Non-pigmented ciliary epithelial cell (primary cell): Measurements from ENCODE around the gene MROH8.

Experiments
- DNase-seq: peaks from one replicate; pipeline ENCODE4 v3.0.0-alpha.2; 2010; ENCODE audit warnings: low read depth

Gene MROH8

DNA sequence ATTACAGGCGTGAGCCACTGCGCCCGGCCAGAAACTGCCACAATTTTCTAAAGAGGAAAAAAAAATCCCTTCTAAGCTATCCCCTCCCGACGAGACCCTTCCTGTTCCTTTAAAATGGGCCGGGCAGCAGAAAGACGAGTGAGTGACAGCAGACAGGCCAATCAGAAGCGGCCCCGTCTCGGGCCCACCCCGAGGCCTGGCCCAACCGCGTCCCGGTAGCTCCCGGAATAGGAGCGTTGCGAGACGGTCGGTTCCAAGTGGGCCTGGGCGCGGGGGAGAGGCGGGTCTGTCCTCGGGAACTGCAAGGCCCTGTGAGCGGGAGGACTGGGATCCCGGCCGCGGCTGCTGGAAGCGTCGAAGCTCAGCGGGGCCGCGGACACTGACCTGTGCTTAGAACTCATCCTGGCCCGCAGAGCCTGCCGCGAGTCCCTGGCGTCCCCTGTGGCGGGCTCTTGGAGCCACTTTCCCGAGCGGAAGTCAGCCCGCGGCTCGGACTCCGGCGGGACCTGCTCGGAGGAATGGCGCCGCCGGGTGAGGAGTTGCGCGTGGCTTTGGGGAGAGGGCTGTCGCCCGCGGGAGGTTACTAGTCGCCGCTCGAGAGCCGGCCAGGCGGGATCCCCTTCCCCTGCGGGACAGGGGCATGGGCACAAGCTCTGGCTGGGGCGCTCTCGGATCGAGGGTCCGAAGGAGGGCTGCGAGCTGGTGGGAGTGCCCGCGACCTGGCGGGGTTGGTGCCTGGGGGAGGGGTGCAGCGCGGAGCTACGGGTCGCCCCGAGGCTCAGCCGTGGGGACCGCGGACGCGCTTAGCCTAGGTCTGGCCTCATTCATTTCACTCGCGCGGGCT lies at the start of gene MROH8, which contains the start of gene RPN2:
Gene MROH8 (minus strand): TSS at position 710 of the 844 bp plus-strand sequence.
Gene RPN2 (plus strand): TSS at position 492 of the 844 bp plus-strand sequence. CDS start 27 bp downstream, at position 519.
- DNase-seq: peak; percentile 90

DNA sequence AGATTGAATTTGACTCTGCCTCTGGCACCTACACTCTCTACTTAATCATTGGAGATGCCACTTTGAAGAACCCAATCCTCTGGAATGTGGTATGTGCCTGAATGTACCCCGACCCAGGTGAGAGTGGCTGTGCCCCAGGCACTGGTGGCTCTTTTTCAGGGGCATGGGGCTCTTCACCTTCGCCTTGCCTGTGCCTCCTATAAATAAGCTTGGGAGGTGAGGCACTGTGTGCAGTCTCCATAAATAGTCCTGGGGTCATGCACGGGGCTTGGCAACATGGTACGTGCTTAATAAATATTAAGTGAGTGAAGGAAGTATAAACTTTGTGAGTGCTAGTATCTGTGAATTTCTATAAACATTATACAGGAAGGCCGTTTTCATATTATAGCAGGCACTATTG lies 49.3 kb upstream of the MROH8 start:
- DNase-seq: no peak

DNA sequence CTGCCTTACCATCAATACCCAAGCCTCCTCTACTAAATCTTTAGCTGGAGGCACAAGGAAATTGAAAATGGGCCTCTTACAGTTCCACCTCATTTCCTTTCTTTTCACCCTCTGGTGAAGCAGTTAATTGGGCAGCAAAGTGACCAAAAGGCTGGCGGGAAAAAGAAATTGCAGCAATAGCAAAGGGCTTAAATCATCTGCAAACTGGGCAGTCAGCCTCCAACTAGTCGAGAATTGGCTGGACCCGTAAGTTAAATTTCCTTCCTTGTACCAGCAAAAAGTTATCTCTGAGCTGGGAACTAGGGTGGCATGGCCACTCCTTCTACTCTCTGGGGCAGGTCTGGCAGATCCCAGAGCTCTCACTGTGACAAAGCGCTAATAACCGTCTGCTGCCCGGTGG lies 48.7 kb upstream of the MROH8 start:
- DNase-seq: no peak

DNA sequence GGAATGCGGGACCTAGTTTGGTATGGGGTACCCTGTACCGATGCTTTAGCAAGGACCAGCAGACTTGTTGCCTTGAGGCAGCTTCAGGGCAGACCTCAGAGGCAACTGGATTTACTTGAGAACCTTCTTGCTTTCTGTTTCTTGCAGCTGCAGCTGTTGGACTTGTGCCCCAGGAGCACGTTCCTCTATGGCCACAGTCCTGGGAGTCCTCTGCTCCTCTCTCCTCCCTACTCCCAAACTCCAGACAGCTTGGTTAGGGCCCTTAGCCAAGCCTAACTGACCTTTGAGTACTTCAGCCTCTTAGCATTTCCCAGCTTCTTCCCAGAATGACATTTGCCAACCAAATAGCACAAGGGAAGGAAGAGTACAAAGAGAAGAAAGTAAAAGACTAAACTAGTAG lies 47.5 kb upstream of the MROH8 start:
- DNase-seq: no peak

DNA sequence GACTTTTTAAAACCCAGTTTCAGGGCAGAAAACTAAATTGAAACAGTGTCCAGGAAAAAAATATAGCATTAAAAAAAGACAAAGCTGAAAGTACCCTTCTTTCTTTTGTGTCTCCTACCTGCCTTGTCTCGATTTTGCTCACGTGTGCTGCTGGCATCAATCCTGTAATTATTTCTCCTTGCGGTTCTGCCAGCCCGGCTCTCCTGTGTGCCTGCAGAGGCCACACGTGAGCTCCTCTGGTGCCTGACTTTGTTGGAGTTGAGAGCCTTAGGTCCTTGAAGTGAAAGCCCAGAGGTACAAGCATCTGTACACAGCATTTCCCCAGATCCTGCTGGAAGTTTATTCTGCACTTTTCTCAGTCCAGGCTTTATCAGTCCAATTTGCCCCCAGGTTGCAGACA lies 45.8 kb upstream of the MROH8 start:
- no peak for DNase-seq

DNA sequence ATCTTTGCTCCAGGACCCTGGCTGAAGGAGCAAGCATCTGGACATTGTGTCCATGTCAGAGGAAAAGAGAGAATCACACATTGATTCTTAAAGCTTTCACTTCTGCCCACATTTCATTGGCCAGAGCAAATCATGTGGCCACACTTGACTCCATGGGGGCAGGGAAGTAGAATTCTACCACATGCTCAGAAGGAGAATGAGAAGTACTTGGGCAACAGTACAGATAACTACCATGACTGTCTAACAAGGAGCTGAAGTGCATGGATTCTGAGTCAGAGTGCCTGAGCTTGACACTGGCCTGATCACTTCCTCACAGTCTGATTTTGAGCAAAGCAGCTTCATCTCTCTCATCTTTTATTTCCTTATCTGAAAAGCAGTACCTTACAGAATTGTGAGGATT lies 43.7 kb upstream of the MROH8 start:
- DNase-seq: peak; percentile 82

DNA sequence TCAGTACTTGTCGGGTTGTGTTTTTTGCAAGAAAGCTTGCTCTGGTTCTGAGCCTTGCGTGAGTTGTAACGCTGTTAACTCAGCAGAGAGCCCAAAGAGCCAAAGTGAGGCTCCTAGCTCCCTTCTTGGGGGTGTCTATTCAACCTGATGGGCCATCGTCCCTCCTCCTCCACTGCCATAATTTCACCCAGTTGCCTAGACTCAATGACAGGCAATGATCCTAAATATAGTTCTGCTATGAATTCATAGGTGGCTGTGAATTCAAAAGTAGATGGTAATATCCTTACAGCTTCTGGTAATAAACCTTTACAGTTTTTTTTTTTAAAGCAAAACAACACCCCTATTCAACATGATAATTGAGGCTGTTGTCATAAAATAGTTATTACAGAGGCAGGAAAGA lies 42.7 kb upstream of the MROH8 start:
- no peak for DNase-seq

DNA sequence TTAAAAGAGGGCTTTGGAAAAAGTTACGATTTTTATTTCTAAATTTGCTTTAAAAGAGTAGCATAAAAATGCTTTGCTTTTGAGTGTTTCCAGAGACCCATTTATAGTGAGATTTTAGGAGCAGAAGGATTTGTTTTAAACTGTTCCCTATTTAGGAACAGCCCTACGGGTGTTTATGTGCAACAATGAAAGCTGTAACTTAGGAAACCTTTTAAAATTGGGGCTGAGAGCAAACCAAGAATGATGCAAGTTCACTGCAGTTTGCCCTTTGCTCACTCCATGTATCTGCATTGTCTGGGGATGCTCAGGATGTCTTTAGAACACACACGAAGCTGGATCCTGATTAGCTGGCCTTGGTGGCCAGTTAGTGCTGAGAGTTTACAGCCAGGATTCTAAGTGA lies 41.4 kb upstream of the MROH8 start:
- DNase-seq: no peak

DNA sequence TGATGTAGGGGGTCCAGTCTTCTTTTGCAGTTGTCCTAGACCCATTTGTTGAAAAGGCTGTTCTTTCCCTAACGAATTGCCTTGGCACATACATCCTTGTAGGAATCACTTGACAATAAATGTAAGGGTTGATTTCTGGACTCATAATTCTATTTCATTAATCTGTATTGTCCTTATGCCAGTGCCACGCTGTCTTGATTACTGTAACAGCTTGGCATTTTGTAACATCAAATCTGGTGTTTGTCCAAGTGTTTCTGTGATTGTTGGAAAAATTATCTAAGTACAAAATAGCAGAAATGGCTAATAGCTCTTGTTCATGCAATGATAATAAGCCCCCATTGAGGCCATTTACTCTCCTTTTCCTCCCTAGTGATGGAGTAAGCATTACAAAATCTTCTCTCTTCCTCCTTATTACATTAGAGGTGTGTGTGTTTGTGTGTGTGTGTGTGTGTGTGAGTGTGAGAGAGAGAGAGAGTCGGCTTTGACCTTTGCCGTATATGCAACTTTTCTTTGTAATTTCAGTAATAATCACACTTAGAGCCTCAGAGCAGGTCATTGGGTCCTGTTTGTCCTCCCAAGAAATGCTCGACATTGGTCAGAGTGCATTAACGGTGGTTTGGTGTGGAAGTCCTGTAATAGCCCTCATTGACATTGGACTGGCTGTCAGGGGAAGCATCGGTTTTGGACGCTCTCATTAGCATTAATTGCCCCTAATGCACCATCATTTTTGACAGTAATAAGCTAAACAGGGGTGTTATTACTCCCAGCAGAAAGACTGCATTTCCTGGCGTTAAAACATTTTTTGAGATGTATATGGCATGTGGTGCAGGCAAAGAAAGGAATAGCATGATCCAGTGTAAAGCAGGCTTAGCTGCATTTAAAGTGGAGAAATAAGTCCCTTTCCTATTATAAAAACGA lies 40.7 kb upstream of the MROH8 start:
- no peak for DNase-seq

DNA sequence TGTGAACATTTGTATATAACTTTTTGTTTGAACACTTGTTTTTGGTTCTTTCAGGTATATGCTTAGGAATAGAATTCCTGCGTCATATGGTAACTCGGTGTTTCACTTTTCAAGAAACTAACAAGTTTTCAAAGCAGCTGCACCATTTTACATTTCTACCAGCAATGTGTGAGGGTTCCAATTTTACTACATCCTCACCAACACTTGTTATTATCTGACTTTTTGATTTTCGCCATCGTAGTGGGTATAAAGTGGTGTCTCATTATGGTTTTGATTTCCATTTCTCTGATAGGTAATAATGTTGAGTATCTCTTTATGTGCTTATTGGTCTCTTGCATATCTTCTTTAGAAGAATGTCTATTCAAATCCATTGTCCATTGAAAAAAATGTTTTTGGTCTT lies 39.6 kb upstream of the MROH8 start:
- no peak for DNase-seq

DNA sequence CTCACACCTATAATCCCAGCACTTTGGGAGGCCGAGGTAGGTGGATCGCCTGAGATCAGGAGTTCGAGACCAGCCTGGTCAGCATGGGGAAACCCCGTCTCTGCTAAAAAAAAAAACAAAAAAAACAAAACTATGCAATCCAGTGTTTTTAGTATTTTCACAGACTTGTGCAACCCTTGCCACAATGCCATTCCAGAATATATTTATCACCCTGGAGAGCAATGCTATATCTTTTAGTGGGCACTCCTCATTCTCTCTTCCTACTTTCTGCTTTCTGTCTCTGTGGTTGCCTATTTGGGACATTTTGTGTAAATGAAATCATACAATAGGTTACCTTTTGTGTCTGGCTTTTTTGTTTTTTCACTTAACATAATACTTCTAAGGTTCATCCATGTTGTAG lies 39.1 kb upstream of the MROH8 start:
- no peak for DNase-seq

DNA sequence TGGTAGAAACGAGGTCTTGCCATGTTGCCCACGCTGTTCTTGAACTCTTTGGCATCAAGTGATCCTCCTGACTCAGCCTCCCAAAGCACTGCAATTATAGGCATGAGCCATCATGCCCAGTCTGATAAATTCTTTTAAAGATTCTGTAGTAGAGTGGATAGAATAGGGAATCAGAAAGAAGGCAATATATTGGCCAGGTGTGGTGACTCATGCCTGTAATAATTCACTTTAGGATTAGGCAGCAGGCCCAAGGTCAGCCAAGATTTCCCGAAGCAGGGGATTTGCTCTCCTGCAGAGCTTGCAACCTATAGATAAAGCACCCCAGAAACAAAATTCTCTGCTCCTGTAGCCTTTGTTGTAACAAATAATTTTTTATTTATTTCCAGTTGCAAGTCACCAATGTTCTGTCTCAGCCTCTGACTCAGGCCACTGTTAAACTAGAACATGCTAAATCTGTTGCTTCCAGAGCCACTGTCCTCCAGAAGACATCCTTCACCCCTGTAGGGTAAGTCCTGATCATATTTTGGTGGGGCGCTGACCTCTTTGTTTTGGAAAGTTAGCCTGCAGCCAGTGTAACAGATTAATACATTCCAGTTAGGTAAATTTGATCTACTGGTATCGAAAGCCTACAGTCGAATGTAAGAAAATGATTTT lies 30.4 kb upstream of the MROH8 start:
- no peak for DNase-seq

DNA sequence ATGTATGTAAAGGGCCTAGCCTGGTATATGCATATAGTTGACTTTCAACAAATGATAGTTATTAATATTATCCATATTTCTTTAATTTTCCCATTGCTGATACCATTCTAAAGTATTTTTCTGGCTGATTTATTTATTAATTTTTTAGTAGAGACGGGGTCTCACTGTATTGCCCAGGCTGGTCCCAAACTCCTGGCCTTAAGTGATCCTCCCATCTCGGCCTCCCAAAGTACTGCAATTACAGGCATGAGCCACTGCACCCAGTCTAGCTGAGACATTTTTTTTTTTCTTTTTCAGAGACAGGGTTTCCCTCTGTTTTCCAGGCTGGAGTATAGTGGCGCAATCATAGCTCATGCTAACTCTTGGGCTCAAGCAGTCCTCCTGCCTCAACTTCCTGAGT lies 29.8 kb upstream of the MROH8 start:
- DNase-seq: no peak

DNA sequence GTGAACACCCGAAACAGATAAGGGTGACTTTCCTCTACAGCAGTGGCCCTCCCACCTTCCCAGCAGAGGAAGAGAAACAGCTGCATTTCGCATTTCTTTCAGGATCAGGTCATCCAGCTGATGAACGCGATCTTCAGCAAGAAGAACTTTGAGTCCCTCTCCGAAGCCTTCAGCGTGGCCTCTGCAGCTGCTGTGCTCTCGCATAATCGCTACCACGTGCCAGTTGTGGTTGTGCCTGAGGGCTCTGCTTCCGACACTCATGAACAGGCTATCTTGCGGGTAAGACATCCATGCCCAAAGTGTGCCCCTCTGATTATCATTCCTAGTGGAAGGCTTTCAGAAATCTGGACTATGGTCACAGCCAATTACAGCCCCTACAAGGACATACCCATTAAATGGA lies 27.8 kb upstream of the MROH8 start:
- DNase-seq: no peak

DNA sequence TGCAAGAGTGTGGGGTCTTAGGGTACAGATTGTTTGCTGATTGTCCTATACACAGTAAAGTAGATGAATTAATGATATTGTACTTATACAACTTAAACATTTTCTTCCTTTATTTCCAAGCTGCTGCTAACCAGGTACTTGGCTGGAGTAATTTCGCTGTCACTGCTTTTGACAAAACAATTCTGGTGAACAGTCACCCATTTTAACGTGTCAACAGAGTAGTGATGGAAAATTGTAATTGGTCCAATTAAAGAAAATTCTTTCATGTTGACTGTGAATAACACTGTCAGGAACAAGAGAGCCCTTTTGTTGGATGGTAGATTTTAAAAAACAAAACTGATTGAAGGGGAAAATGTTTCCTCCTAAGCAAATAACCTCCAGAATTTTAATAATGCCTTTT lies 26.4 kb upstream of the MROH8 start:
- no peak for DNase-seq

DNA sequence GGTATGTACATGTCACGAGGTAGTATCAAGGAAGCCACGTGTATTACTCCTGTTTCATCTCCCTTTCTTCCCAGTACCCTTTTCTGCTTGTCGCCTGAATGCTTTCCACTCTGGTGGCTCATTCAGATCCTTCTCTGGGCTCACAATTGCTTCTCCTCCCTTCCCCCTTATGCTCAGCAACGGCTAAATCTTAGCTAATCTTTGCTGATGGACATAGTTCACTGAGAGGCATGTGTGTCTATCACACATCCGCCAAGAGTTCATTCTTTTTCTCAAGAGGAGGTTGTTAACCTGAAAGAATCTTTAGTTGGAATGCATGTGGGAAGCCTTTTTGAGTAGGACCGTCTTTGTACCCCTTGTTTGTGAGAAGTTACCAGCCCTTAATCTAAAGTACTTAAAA lies 25.8 kb upstream of the MROH8 start:
- no peak for DNase-seq

DNA sequence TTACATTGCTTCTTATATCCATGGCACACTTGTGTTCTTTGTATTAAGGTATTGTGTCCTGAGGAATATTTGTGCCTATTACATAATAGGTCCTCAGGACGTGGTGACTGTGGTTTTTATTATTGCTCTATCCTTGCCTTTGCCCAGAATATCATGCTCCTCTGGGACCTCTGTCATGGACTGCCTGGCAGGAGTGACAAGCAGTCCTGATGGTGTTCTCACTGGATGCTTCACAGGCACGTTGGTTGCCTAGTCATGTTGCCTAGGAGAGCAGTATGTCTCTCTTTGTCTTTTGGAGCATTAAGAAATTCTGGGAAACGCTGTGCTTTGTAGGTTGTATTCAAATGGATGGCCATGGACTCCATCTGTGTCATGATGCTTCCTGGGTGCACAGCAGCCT lies 24.7 kb upstream of the MROH8 start:
- DNase-seq: no peak

DNA sequence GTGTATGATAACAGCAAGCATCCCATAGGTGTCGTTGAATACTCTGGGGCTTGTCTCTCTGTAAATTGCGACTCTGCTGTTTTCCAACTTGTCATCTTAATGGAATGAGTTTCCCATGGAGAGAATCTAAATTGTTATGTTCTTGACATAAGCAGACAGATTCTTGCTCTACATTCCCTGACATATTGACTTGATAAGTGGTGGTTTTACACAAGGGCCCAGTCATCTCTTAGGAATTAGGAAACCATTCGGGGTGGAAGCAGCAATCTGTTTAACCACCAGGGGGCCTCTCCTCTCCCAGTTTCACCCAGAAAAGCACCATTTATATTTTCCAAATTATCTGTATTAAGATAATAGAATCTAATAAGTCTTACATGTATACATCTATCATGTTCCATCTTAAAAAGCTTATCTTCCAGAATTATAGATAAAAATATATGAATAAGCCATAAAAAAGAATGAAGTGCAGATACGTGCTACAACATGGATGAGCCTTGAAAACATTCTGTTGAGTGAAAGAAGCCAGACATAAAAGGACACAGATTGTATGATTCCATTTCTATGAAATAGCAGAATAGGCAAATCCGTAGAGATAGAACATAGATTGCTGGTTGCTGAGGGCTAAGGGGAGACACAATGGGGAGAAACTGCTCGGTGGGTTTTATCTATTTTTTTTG lies 23.1 kb upstream of the MROH8 start:
- peak; percentile 96 for DNase-seq

DNA sequence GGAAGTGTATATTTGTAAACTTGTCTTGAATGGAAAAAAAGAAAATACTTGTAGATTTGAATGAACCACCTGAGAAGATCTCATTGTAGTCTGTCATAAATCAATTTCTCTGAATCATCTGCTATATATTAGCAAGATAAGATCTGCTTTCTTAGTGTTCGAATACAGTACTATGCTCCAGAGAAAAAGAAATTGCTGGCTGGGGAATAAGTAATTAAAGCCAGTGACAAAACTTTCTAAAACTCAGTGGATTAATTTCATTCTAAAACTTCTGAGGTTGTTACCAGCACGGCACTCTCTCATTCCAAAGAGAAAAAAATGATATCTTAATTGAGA lies 22.4 kb upstream of the MROH8 start:
- DNase-seq: no peak

DNA sequence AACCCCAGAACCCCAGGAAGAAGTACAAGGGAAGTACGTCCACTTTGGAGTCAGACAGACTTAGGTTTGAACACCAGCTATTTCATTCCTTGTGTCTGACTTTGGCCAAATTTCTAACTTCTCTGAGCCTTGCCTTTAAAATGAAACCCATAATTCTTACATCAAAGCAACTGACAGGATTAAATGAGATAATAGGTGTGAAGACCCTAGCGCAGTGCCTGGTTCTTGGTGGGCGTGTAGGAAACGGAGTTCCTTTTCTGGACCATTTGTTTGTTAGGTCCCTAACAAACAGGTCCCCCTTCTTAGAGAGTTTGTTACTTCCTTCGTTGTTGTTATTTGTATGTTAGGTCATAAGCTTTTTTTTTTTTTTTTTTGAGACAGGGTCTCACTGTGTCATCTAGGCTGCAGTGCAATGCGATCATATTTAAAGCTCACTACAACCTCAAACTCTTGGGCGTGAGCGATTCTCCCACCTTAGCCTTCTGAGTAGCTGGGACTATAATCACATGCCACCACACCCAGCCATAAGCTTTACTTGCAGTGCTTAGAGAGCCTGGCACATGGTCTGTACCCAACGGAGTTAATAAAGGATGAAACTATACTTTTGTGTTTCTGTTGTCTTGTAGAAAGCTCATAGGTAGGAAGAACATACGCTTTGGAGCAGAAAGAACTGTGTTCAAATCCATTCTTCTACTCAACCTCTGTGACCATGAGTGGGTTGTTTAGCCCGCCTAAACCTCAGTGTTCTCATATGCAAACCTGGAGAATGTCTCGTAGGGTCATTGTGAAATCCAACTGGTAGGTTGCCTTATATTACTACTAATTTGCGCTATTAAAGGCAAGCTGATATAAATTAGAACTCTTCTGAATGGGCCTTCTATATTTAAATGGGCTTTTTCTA lies 21.8 kb upstream of the MROH8 start:
- no peak for DNase-seq

DNA sequence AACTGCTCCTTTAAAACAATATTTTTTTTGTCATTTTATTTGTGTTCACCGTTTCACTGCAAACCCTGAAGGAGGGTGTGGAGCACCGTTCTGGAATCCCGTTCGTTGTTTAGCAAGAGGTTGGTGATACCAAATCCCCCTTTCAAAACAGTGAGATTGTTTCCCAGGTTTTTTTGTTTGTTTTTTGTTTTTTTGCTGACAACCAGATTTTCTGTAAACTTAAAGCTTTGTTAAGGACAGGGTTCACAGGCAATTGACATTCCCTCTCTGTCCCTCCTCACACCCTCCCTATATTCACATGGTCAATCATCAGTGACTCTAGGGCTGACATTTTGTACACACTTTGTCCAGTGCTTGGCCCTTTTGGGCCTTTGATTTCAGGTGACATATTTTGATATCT lies 21.0 kb upstream of the MROH8 start:
- no peak for DNase-seq
